Vagina (tissue), 2 donors: ENCODE data around the gene KRTAP29-1.

Experiments used
- POLR2A ChIP-seq, 2 donors: fragments of 450-650 bp; IDR thresholded peaks; one replicate each; pipeline ENCODE4 v1.6.1; 2017; ENCODE audit warnings: antibody characterized with exemption in 2 of 2, mild to moderate bottlenecking in 2 of 2, moderate library complexity in 2 of 2
- TF ChIP-seq, protein P1 (sequence below), 3 experiments: fragments of 450-650 bp in 2 of 3; fragments of 200-600 bp in 1 of 3; sonication (generic) in 1 of 3; IDR thresholded peaks; one replicate each; pipeline ENCODE4 v1.5.1; 2017 to 2019; ENCODE audit warnings: antibody characterized with exemption in 3 of 3, mild to moderate bottlenecking in 2 of 3, moderate library complexity in 2 of 3

DNA sequence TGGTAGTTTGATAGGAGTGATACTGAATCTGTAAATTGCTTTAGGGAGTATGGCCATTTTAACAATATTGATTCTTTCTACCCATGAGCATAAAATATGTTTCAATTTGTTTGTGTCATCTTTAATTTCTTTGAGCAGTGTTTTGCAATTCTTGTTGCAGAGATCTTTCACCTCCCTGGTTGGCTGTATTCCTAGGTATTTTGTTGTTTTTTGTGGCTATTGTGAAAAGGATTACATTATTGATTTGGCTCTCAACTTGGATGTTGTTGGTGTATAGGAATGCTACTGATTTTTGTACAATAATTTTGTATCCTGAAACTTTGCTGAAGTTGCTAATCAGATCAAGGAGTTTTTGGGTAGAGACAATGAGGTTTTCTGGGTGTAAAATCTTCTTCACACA lies 44.2 kb downstream of the KRTAP29-1 start:
- TF ChIP-seq, protein P1, sequence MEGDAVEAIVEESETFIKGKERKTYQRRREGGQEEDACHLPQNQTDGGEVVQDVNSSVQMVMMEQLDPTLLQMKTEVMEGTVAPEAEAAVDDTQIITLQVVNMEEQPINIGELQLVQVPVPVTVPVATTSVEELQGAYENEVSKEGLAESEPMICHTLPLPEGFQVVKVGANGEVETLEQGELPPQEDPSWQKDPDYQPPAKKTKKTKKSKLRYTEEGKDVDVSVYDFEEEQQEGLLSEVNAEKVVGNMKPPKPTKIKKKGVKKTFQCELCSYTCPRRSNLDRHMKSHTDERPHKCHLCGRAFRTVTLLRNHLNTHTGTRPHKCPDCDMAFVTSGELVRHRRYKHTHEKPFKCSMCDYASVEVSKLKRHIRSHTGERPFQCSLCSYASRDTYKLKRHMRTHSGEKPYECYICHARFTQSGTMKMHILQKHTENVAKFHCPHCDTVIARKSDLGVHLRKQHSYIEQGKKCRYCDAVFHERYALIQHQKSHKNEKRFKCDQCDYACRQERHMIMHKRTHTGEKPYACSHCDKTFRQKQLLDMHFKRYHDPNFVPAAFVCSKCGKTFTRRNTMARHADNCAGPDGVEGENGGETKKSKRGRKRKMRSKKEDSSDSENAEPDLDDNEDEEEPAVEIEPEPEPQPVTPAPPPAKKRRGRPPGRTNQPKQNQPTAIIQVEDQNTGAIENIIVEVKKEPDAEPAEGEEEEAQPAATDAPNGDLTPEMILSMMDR (IDR thresholded peaks at IDR 0.05), result no peak
- TF ChIP-seq POLR2A (IDR thresholded peaks at IDR 0.05), result no peak
